Tongue (tissue), 2 donors: ENCODE measurements around the gene LAMTOR4. TPM values are rescaled to one million over a fixed set of nuclear protein-coding genes. Genes with fewer than 3 reads are reported as not detected.
"Not testable (repeated sequence)": the region's sequence is repeated elsewhere in the genome, so short reads cannot be mapped to it uniquely, and the experiment has no call there.

ENCODE experiments used
- DNase-seq: peaks from one replicate; pipeline ENCODE4 v3.0.0-alpha.2; 2015
- total RNA-seq: library from RNA; depleted of rRNA; stranded (reverse); fragments of >200 nt; gene quantifications from one replicate; pipeline ENCODE4 v1.2.3, GENCODE V29; 2014

LAMTOR4 gene
- total RNA-seq, 1 donor from 2014 or later = 57.7 TPM

GRCh38 chr7:100122568-100122967 lies 26.1 kb upstream of the LAMTOR4 start:
- no peak for DNase-seq

DNA sequence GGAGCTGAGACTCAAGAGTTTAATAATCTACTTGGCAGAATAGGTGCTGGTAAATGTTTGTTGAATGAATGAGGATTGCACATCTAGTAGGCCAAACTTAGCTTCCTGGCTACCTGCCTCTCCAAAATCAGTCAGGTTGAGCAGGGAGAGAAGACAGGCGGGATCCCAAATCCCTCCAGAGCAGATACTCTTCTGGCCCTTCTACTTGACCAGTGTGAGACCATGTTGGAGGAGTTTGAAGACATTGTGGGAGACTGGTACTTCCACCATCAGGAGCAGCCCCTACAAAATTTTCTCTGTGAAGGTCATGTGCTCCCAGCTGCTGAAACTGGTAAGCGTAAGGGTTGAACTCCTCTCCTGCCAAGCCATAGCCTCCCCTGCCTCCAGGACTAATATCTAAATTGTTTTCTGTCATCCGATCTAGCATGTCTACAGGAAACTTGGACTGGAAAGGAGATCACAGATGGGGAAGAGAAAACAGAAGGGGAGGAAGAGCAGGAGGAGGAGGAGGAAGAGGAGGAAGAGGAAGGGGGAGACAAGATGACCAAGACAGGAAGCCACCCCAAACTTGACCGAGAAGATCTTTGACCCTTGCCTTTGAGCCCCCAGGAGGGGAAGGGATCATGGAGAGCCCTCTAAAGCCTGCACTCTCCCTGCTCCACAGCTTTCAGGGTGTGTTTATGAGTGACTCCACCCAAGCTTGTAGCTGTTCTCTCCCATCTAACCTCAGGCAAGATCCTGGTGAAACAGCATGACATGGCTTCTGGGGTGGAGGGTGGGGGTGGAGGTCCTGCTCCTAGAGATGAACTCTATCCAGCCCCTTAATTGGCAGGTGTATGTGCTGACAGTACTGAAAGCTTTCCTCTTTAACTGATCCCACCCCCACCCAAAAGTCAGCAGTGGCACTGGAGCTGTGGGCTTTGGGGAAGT lies 24.2 kb upstream of the LAMTOR4 start:
- no peak for DNase-seq

DNA sequence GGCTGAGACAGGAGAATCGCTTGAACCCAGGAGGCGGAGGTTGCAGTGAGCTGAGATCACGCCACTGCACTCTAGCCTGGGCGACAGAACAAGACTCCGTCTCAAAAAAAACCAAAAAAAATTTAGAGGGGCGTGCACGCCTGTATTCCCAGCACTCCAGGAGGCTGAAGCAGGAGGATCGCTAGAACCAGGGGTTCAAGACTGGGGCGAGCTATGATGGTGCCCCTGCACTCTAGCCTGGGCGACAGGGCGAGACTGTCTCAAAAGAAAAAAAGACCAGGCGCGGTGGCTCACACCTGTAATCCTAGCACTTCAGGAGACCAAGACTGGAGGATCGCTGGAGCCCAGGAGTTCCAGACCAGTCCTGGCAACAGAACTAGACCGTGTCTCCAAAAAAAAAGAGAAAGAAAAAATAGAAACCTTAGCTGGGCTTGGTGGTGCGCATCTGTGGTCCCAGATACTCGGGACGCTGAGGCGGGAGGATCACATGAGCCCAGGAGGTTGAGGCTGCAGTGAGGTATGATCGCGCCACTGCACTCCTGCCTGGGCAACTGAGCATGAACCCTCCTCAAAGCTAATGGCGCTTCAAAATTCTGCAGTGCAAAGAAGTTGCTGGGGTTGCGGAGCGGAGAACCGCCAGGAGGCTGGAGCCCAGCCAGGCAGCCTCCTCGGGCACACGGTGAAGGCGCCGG lies 22.3 kb upstream of the LAMTOR4 start:
- no peak for DNase-seq

GRCh38 chr7:100126931-100127865 lies 21.5 kb upstream of the LAMTOR4 start, which contains the start of gene MBLAC1:
Gene MBLAC1, plus strand, starts transcription at chr7:100126967. Its CDS starts 429 bp downstream, at chr7:100127396.
- peak; percentile 98 for DNase-seq

- DNase-seq = peak; percentile 41
Measured at GRCh38 chr7:100127866-100128636, 20.7 kb upstream of the LAMTOR4 start.

GRCh38 chr7:100128637-100128963 lies 20.1 kb upstream of the LAMTOR4 start:
- no peak for DNase-seq

- not testable (repeated sequence) for DNase-seq
Measured at GRCh38 chr7:100130220-100130607, 18.5 kb upstream of the LAMTOR4 start.

DNA sequence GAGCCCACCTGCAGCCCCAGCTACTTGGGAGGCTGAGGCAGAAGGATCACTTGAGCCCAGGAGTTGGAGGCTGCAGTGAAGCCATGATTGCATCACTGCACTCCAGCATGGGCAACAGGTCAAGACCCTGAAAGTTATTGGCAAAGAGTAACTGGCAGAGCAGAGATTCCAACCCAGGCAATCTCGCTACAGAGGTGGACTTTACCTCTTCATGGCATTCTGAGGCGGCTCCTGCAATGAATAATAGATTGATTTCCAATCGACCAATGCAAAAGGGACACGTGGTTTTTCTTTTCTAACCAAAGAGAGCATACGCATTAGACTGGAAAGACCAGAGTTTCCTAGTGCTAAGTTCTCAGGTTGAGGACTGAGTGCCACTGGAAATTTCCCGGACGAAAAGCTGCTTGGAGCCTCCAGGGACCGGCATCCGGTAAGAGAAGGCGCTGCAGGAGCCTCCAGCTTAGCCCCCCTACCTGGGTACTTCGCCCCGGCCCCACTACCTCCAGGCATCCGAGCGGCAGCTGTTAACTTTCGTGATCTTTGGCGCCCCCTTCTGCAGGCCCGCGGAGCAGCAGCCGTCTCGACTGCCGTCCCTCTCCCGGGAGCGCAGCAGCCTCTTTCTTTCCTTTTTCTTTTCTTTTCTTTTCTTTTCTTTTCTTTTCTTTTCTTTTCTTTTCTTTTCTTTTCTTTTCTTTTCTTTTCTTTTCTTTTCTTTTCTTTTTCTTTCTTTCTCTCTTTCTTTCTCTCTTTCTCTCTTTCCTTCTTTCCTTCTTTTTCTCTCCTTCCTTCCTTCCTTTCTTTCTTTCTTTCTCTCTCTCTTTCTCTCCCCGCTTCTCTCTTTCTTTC lies 17.9 kb upstream of the LAMTOR4 start:
- DNase-seq = peak; percentile 87

- no peak for DNase-seq
Measured at GRCh38 chr7:100132126-100132525, 16.6 kb upstream of the LAMTOR4 start.

GRCh38 chr7:100132697-100133151 lies 16.0 kb upstream of the LAMTOR4 start:
- peak; percentile 75 for DNase-seq

- no peak for DNase-seq
Measured at GRCh38 chr7:100137851-100138760, 10.6 kb upstream of the LAMTOR4 start.

GRCh38 chr7:100141555-100141949 lies 7.2 kb upstream of the LAMTOR4 start:
- no peak for DNase-seq

GRCh38 chr7:100142461-100142860 lies 6.3 kb upstream of the LAMTOR4 start:
- no peak for DNase-seq

DNA sequence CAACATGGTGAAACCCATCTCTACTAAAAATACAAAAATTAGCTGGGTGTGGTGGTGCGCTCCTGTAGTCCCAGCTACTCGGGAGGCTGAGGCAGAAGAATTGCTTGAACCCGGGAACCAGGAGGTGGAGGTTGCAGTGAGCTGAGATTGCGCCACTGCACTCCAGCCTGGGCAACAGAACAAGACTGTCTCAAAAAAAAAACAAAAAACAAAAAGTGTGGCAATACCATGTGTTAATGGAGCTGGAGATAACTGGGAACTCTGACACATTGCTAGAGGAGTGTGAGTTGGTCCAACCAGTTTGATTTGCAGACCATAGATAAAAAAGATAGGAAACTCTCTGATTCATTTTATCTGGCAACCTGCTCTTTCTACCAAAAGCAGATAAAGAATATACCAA lies 2.4 kb upstream of the LAMTOR4 start:
- not testable (repeated sequence) for DNase-seq

DNA sequence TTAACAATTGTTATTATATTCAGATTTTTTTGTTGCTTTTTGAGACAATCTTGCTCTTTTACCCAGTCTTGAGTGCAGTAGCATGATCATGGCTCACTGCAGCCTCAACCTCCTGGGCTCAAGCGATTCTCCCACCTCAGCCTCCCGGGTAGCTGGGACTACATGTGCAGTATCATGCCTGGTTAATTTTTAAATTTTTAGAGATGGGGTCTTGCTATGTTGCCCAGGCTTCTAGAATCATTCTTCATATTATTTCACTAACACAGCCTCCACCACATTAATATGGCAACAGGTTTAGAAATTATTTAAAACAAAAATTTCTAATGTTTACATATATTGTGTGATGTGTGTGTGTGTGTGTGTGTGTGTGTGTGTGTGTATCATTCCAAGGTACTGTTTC lies 1.4 kb upstream of the LAMTOR4 start:
- DNase-seq = no peak

DNA sequence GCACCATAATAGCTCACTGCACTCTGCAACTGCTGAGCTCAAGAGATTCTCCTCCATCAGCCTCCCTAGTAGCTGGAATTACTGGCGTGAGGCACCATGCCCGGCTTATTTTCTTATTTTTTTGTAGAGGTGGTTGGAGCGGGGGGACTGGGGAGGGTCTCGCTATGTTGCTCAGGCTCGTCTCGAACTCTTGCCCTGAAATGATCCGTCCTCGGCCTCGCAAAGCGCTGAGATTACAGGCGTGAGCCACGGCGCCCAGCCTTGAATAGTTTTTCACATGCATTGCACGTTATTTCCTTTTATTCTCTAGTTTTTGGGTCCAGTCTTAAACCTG lies 526 bp upstream of the LAMTOR4 start:
- no peak for DNase-seq

GRCh38 chr7:100152404-100152803 lies 3.7 kb downstream of the LAMTOR4 start:
- DNase-seq = no peak

DNA sequence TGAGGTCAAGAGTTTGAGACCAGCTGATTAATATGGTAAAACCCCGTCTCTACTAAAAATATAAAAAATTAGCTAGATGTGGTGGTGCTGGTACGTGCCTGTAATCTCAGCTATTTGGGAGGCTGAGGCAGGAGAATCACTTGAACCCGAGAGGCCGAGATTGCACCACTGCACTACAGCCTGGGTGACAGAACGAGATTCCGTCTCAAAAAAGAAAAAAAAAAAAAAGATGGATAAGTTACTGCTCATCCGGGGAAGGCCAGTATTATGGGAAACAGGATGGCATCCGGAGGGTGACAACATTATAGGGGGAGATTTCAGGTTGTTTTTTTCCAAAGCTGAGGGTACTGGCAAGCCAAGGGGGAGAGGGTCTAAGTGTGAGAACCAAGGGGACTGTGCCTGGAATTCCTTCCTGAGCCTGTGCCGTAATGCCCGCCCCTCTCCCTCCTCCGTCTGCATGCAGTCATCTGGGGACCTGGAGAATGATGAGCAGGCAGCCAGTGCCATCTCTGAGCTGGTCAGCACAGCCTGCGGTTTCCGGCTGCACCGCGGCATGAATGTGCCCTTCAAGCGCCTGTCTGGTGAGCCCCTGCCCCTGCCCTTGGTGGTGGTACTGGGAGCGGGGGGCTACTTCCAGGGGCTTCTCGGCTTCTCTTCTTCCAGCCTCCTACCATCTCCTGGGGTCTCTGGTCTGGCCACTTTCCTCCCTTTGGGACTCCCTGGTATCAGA lies 4.4 kb downstream of the LAMTOR4 start:
- no peak for DNase-seq
